Breast epithelium (tissue), 3 donors: ENCODE measurements around the gene SEC14L1.

Experiments
- CTCF ChIP-seq, 3 donors: fragments of 450-650 bp; IDR thresholded peaks; one replicate each; pipeline ENCODE4 v1.5.1; 2016 to 2017; ENCODE audit warnings: antibody characterized with exemption in 3 of 3, mild to moderate bottlenecking in 3 of 3, moderate library complexity in 3 of 3
- POLR2A ChIP-seq: fragments of 450-650 bp; IDR thresholded peaks from one replicate; pipeline ENCODE4 v1.6.1; 2016; ENCODE audit warnings: antibody characterized with exemption, mild to moderate bottlenecking, moderate library complexity
- POLR2AphosphoS5 ChIP-seq, 3 donors: sonication (generic); formaldehyde crosslinking; IDR thresholded peaks; one replicate each; pipeline ENCODE4 v1.6.1; 2017; ENCODE audit warnings: antibody characterized with exemption in 3 of 3

- TF ChIP-seq POLR2AphosphoS5 (IDR thresholded peaks at IDR 0.05), result no peak
- TF ChIP-seq POLR2A, result no peak
- TF ChIP-seq CTCF (IDR thresholded peaks at IDR 0.05), result no peak
Observed at GRCh38 chr17:77256710-77257109, 115.9 kb downstream of the SEC14L1 start.
